ENCODE measurements around the gene CDS2.

CDS2 gene

GRCh38 chr20:5171064-5171789 lies 44.4 kb downstream of the CDS2 start:
- Histone ChIP-seq H3K9me3 (ENCODE audit: insufficient read depth, low read depth, low read length) (no peaks in the 10 kb centered on the region), H3K27ac (ENCODE audit: low read depth, low read length) (no peak overlapping the region), H3K4me1 (ENCODE audit: control insufficient read depth in 1 of 2, insufficient read depth in 2 of 2, low read length in 2 of 2) (peaks cover 2% of the 10 kb centered on the region in 2 experiments), H3K79me1 (ENCODE audit: low read length) (no peaks in the 10 kb centered on the region), H2BK120ac (ENCODE audit: insufficient read depth, low read length, poor library complexity) (no peak overlapping the region), H3K79me2 (ENCODE audit: control insufficient read depth, insufficient read depth, low read length, poor library complexity) (peaks cover 2% of the 10 kb centered on the region), H3K23ac (ENCODE audit: low read length) (no peak overlapping the region), H4K8ac (ENCODE audit: low read depth, low read length) (no peak overlapping the region), H3K27me3 (ENCODE audit: insufficient read depth, low read length) (no peaks in the 10 kb centered on the region), H3K4ac (ENCODE audit: low read depth, low read length) (no peak overlapping the region), H3K36me3 (ENCODE audit: control insufficient read depth in 1 of 2, insufficient read depth in 2 of 2, low read length in 2 of 2) (peaks cover 3 to 4% of the 10 kb centered on the region in 2 experiments), H3K4me2 (ENCODE audit: low read length) (no peak overlapping the region), H4K91ac (ENCODE audit: low read depth, low read length) (no peak overlapping the region), H2BK5ac (ENCODE audit: low read depth, low read length, poor library complexity) (no peak overlapping the region), H2BK12ac (ENCODE audit: low read length) (no peak overlapping the region), H3K18ac (ENCODE audit: low read length) (no peak overlapping the region), H4K12ac (ENCODE audit: low read depth, low read length) (no peak overlapping the region), H2AFZ (ENCODE audit: insufficient read depth, low read length, poor library complexity) (no peak overlapping the region), H3K14ac (ENCODE audit: low read length) (no peak overlapping the region), H3K9ac (ENCODE audit: low read length) (no peak overlapping the region), H3K4me3 (ENCODE audit: low read depth, low read length) (no peak overlapping the region), H2AK5ac (ENCODE audit: low read length) (no peak overlapping the region)
- WGBS (ENCODE audit: extremely low coverage, insufficient coverage, insufficient read length), result no CpG with 5 or more reads among the region's 14 CpGs
- no peak for DNase-seq

GRCh38 chr20:5171790-5172164 lies 45.0 kb downstream of the CDS2 start:
- Histone ChIP-seq H2BK5ac (ENCODE audit: low read depth, low read length, poor library complexity) (no peak overlapping the region), H3K4ac (ENCODE audit: low read depth, low read length) (no peak overlapping the region), H3K9me3 (ENCODE audit: insufficient read depth, low read depth, low read length) (no peaks in the 10 kb centered on the region), H2BK12ac (ENCODE audit: low read length) (no peak overlapping the region), H3K4me3 (ENCODE audit: low read depth, low read length) (no peak overlapping the region), H3K4me2 (ENCODE audit: low read length) (no peak overlapping the region), H4K12ac (ENCODE audit: low read depth, low read length) (no peak overlapping the region), H3K4me1 (ENCODE audit: control insufficient read depth in 1 of 2, insufficient read depth in 2 of 2, low read length in 2 of 2) (peaks cover 2 to 5% of the 10 kb centered on the region in 2 experiments), H3K18ac (ENCODE audit: low read length) (no peak overlapping the region), H3K23ac (ENCODE audit: low read length) (no peak overlapping the region), H3K27me3 (ENCODE audit: insufficient read depth, low read length) (no peaks in the 10 kb centered on the region), H2AFZ (ENCODE audit: insufficient read depth, low read length, poor library complexity) (no peak overlapping the region), H2AK5ac (ENCODE audit: low read length) (no peak overlapping the region), H3K79me2 (ENCODE audit: control insufficient read depth, insufficient read depth, low read length, poor library complexity) (peaks cover 2% of the 10 kb centered on the region), H3K36me3 (ENCODE audit: control insufficient read depth in 1 of 2, insufficient read depth in 2 of 2, low read length in 2 of 2) (peaks cover 3 to 4% of the 10 kb centered on the region in 2 experiments), H4K8ac (ENCODE audit: low read depth, low read length) (no peak overlapping the region), H3K9ac (ENCODE audit: low read length) (no peak overlapping the region), H3K14ac (ENCODE audit: low read length) (no peak overlapping the region), H3K27ac (ENCODE audit: low read depth, low read length) (no peak overlapping the region), H3K79me1 (ENCODE audit: low read length) (no peaks in the 10 kb centered on the region), H4K91ac (ENCODE audit: low read depth, low read length) (no peak overlapping the region), H2BK120ac (ENCODE audit: insufficient read depth, low read length, poor library complexity) (no peak overlapping the region)
- WGBS (ENCODE audit: extremely low coverage, insufficient coverage, insufficient read length), result no CpG with 5 or more reads among the region's 4 CpGs
- DNase-seq, result no peak

- Histone ChIP-seq H2AK5ac (ENCODE audit: low read length) (no peak overlapping the region), H2BK120ac (ENCODE audit: insufficient read depth, low read length, poor library complexity) (no peak overlapping the region), H2BK5ac (ENCODE audit: low read depth, low read length, poor library complexity) (no peak overlapping the region), H3K4me3 (ENCODE audit: low read depth, low read length) (no peak overlapping the region), H3K27me3 (ENCODE audit: insufficient read depth, low read length) (no peaks in the 10 kb centered on the region), H4K91ac (ENCODE audit: low read depth, low read length) (no peak overlapping the region), H3K23ac (ENCODE audit: low read length) (no peak overlapping the region), H3K4me1 (ENCODE audit: control insufficient read depth in 1 of 2, insufficient read depth in 2 of 2, low read length in 2 of 2) (peaks cover 2 to 6% of the 10 kb centered on the region in 2 experiments), H3K9ac (ENCODE audit: low read length) (no peak overlapping the region), H2BK12ac (ENCODE audit: low read length) (no peak overlapping the region), H3K79me2 (ENCODE audit: control insufficient read depth, insufficient read depth, low read length, poor library complexity) (peaks cover 2% of the 10 kb centered on the region), H2AFZ (ENCODE audit: insufficient read depth, low read length, poor library complexity) (no peak overlapping the region), H3K79me1 (ENCODE audit: low read length) (no peaks in the 10 kb centered on the region), H4K12ac (ENCODE audit: low read depth, low read length) (no peak overlapping the region), H3K4ac (ENCODE audit: low read depth, low read length) (no peak overlapping the region), H3K27ac (ENCODE audit: low read depth, low read length) (no peak overlapping the region), H3K14ac (ENCODE audit: low read length) (no peak overlapping the region), H3K18ac (ENCODE audit: low read length) (no peak overlapping the region), H3K9me3 (ENCODE audit: insufficient read depth, low read depth, low read length) (no peaks in the 10 kb centered on the region), H3K4me2 (ENCODE audit: low read length) (no peak overlapping the region), H3K36me3 (ENCODE audit: control insufficient read depth in 1 of 2, insufficient read depth in 2 of 2, low read length in 2 of 2) (peaks cover 3 to 4% of the 10 kb centered on the region in 2 experiments), H4K8ac (ENCODE audit: low read depth, low read length) (no peak overlapping the region)
- no CpG with 5 or more reads among the region's 8 CpGs for WGBS (ENCODE audit: extremely low coverage, insufficient coverage, insufficient read length)
- no peak for DNase-seq
Observed at GRCh38 chr20:5172167-5172601, 45.4 kb downstream of the CDS2 start.

DNA sequence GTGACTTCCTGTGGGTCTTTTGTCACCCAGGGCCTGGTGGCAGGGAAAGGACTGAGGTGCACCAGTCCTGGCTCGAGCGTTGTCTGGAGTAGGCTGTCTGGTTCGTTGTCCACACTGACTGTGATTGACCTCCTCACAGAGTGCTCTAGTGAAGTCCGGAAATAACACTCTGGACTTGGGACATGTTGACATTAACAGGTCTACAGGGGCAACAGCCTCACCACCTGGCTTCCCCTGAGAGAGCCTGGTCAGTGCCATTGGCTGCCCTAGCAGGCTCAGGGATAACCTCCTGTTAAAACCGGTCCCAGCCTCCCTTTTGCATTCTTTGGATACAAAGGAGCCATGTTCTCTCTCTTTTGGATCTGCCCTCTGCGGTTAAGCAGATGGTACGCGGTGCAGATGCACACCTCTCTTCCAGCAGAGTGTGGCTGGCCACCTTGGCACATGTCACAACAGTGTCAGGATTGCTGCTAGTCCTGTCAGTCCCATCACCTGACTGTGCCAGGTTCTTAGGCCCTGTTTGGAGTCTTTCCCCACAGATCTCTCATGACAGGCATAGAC lies 46.2 kb downstream of the CDS2 start:
- H3K27me3 ChIP-seq (ENCODE audit: insufficient read depth, low read length), result no peaks in the 10 kb centered on the region
- H2BK5ac ChIP-seq (ENCODE audit: low read depth, low read length, poor library complexity), result no peak overlapping the region
- no peak overlapping the region for H3K4ac ChIP-seq (ENCODE audit: low read depth, low read length)
- H2BK12ac ChIP-seq (ENCODE audit: low read length), result no peak overlapping the region
- H3K36me3 ChIP-seq (ENCODE audit: control insufficient read depth in 1 of 2, insufficient read depth in 2 of 2, low read length in 2 of 2), result peaks cover 3 to 4% of the 10 kb centered on the region in 2 experiments
- peaks cover 2% of the 10 kb centered on the region for H3K79me2 ChIP-seq (ENCODE audit: control insufficient read depth, insufficient read depth, low read length, poor library complexity)
- no peak overlapping the region for H3K27ac ChIP-seq (ENCODE audit: low read depth, low read length)
- no peaks in the 10 kb centered on the region for H3K9me3 ChIP-seq (ENCODE audit: insufficient read depth, low read depth, low read length)
- H2AK5ac ChIP-seq (ENCODE audit: low read length), result no peak overlapping the region
- no peaks in the 10 kb centered on the region for H3K79me1 ChIP-seq (ENCODE audit: low read length)
- H4K12ac ChIP-seq (ENCODE audit: low read depth, low read length), result no peak overlapping the region
- H3K4me2 ChIP-seq (ENCODE audit: low read length), result no peak overlapping the region
- H3K23ac ChIP-seq (ENCODE audit: low read length), result no peak overlapping the region
- DNase-seq, result no peak
- no peak overlapping the region for H2AFZ ChIP-seq (ENCODE audit: insufficient read depth, low read length, poor library complexity)
- no peak overlapping the region for H3K9ac ChIP-seq (ENCODE audit: low read length)
- H3K14ac ChIP-seq (ENCODE audit: low read length), result no peak overlapping the region
- H4K91ac ChIP-seq (ENCODE audit: low read depth, low read length), result no peak overlapping the region
- H4K8ac ChIP-seq (ENCODE audit: low read depth, low read length), result no peak overlapping the region
- no peak overlapping the region for H3K4me3 ChIP-seq (ENCODE audit: low read depth, low read length)
- no peak overlapping the region for H2BK120ac ChIP-seq (ENCODE audit: insufficient read depth, low read length, poor library complexity)
- no CpG with 5 or more reads among the region's 8 CpGs for WGBS (ENCODE audit: extremely low coverage, insufficient coverage, insufficient read length)
- peaks cover 4 to 7% of the 10 kb centered on the region in 2 experiments for H3K4me1 ChIP-seq (ENCODE audit: control insufficient read depth in 1 of 2, insufficient read depth in 2 of 2, low read length in 2 of 2)
- H3K18ac ChIP-seq (ENCODE audit: low read length), result no peak overlapping the region
